A549 (cell line): ENCODE data around the gene EHD2. TPM values are rescaled to one million over a fixed set of nuclear protein-coding genes. Genes with fewer than 3 reads are reported as not detected.

ENCODE experiments used
- CEBPB ChIP-seq, 2 experiments: fragments of >200 bp in 1 of 2; sonication (Bioruptor Twin) in 1 of 2; formaldehyde crosslinking in 1 of 2; IDR thresholded peaks; 2 replicates each; pipeline ENCODE4 v1.6.1; 2012 to 2016
- CHD2 ChIP-seq: fragments of 150-350 bp; IDR thresholded peaks from 2 replicates; pipeline ENCODE4 v1.6.1; 2014; ENCODE audit warnings: low read length; ENCODE audit not compliant: partially characterized antibody
- EHMT2 ChIP-seq: fragments of 200-600 bp; sonication (generic); IDR thresholded peaks from 2 replicates; pipeline ENCODE4 v1.6.1; 2016; ENCODE audit warnings: antibody characterized with exemption, low read depth, mild to moderate bottlenecking, moderate library complexity
- ESRRA ChIP-seq: fragments of 150-350 bp; IDR thresholded peaks from 2 replicates; pipeline ENCODE4 v1.6.1; 2014; ENCODE audit warnings: mild to moderate bottlenecking, low read length, borderline replicate concordance
- HEYL ChIP-seq: fragments of 250-450 bp; sonication (Bioruptor Pico); IDR thresholded peaks from 2 replicates; pipeline ENCODE4 v1.8.0; 2021; ENCODE audit warnings: mild to moderate bottlenecking, moderate library complexity
- HOXB13 ChIP-seq: fragments of 250-450 bp; sonication (Bioruptor Pico); IDR thresholded peaks from 2 replicates; pipeline ENCODE4 v1.5.0; 2020; ENCODE audit warnings: low read depth, mild to moderate bottlenecking, moderate library complexity
- HOXB5 ChIP-seq: fragments of 250-450 bp; sonication (Bioruptor Pico); IDR thresholded peaks from 2 replicates; pipeline ENCODE4 v1.5.0; 2020; ENCODE audit warnings: mild to moderate bottlenecking, moderate library complexity
- KDM1A ChIP-seq: fragments of 200-600 bp; sonication (generic); IDR thresholded peaks from 2 replicates; pipeline ENCODE4 v1.6.1; 2016; ENCODE audit warnings: low read depth, mild to moderate bottlenecking
- NFE2L2 ChIP-seq: fragments of 150-350 bp; conservative IDR thresholded peaks from 2 replicates; pipeline ENCODE4 v1.6.1; 2014; ENCODE audit warnings: low read length
- NPAS2 ChIP-seq: fragments of 250-450 bp; sonication (Bioruptor Pico); IDR thresholded peaks from 2 replicates; pipeline ENCODE4 v1.8.0; 2022; ENCODE audit warnings: mild to moderate bottlenecking, moderate library complexity, borderline replicate concordance
- POLR2A ChIP-seq: IDR thresholded peaks from 2 replicates; pipeline ENCODE4 v1.6.1; 2012; ENCODE audit warnings: mild to moderate bottlenecking, low read length
- RAD21 ChIP-seq, 2 experiments: fragments of >200 bp in 1 of 2; sonication (Bioruptor Twin) in 1 of 2; formaldehyde crosslinking in 1 of 2; IDR thresholded peaks in 1 of 2; conservative IDR thresholded peaks in 1 of 2; 2 replicates in 1 of 2; 3 replicates in 1 of 2; pipeline ENCODE4 v1.6.1; 2012 to 2018; ENCODE audit warnings: inconsistent platforms in 1 of 2
- RARB ChIP-seq: fragments of 250-450 bp; sonication (Bioruptor Pico); IDR thresholded peaks from 2 replicates; pipeline ENCODE4 v1.8.0; 2021; ENCODE audit warnings: mild to moderate bottlenecking, moderate library complexity
- REST ChIP-seq: fragments of 200-600 bp; sonication (generic); IDR thresholded peaks from 2 replicates; pipeline ENCODE4 v1.6.1; 2016; ENCODE audit warnings: antibody characterized with exemption, mild to moderate bottlenecking, moderate library complexity
- TP53 ChIP-seq: fragments of 250-450 bp; sonication (Bioruptor Pico); IDR thresholded peaks from 2 replicates; pipeline ENCODE4 v1.5.0; 2021; ENCODE audit warnings: mild to moderate bottlenecking, moderate library complexity
- USF2 ChIP-seq: fragments of 450-650 bp; IDR thresholded peaks from 2 replicates; pipeline ENCODE4 v1.6.1; 2014; ENCODE audit warnings: antibody characterized with exemption
- ZNF302 ChIP-seq: fragments of 250-450 bp; sonication (Bioruptor Pico); IDR thresholded peaks from 2 replicates; pipeline ENCODE4 v1.9.0; 2021; ENCODE audit warnings: inconsistent platforms, mild to moderate bottlenecking, moderate library complexity
- polyA plus RNA-seq, 4 experiments: library from polyadenylated mRNA; depleted of rRNA in 3 of 4; stranded (reverse); fragments of >200 nt; fragmentation: RNase III in 1 of 4; extraction: RNeasy Plus Mini Kit Qiagen cat#74134 plus additional on column Dnase treatment in 1 of 4; gene quantifications; 2 replicates in 3 of 4; 3 replicates in 1 of 4; pipeline ENCODE4 v1.2.3, GENCODE V29; 2011 to 2017
- TF ChIP-seq, protein P1 (sequence below): fragments of 250-450 bp; sonication (Bioruptor Pico); IDR thresholded peaks from 2 replicates; pipeline ENCODE4 v1.5.0; 2020; ENCODE audit warnings: low read depth, mild to moderate bottlenecking, moderate library complexity
- TF ChIP-seq, protein P2 (sequence below): fragments of 150-350 bp; IDR thresholded peaks from 2 replicates; pipeline ENCODE4 v1.6.1; 2014; ENCODE audit warnings: low read depth, mild to moderate bottlenecking, low read length
- TF ChIP-seq, protein P3 (sequence below): IDR thresholded peaks from 2 replicates; pipeline ENCODE4 v1.6.1; 2012; ENCODE audit warnings: low read depth, borderline replicate concordance

The EHD2 gene
- polyA plus RNA-seq, 2 of the 4 experiments (the other 2 are of a cell fraction), result 32.3 to 105 TPM

DNA sequence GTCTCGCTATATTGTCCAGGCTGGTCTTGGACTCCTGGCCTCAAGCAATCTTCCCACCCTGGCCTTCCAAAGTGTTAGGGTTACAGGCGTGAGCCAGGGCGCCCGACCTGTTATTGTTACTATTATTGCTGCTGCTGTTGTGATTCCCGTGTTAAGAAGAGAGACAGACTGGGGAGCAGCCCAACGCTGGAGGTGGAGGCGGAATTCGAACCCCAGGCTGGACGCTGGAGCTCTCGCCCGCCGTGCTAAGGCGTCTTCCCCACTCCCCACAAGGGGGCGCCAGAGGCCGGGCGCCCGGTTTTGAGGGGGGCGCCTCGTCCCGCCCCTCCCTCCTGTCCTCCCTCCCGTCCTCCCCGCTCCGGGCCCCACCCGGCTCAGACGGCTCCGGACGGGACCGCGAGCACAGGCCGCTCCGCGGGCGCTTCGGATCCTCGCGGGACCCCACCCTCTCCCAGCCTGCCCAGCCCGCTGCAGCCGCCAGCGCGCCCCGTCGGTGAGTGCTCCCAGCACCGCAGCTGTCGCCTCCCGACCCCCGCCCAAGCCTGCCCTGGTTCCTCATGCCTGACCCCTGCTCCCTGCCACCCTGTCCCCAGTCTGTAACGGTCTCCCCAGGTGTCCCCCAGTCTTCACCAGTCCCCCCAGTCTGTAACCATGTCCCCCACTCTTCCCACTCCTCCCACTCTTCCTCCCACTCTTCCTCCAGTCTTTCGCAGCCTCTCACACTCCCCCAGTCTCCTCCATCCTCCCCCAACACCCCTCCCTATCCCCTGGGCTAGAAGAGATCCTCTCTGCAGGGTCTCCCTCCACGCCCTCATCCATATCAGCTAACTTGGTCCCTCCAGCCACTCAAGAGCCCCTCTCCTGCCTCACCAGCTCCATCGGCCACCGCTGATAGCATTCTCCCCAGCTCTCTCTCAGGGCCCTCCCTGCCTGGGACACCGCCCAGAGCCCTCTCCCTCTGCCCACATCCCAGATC is at the start of gene EHD2 (continued):
- TF ChIP-seq, protein P1, sequence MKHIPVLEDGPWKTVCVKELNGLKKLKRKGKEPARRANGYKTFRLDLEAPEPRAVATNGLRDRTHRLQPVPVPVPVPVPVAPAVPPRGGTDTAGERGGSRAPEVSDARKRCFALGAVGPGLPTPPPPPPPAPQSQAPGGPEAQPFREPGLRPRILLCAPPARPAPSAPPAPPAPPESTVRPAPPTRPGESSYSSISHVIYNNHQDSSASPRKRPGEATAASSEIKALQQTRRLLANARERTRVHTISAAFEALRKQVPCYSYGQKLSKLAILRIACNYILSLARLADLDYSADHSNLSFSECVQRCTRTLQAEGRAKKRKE (CRISPR knock-in tag), result no peak
- TF ChIP-seq POLR2A (peak; percentile 82), ZNF302 (CRISPR knock-in tag) (no peak), EHMT2 (no peak), HOXB13 (CRISPR knock-in tag) (no peak), NFE2L2 (no peak), HOXB5 (CRISPR knock-in tag) (0 out of 2 replicates have a peak, but pooled peaks have one; percentile 51), ESRRA (no peak), HEYL (no peak), CEBPB (IDR thresholded peaks at IDR 0.05) (no peak), REST (no peak), RARB (CRISPR knock-in tag) (no peak), USF2 (no peak), TP53 (no peak), CHD2 (no peak), NPAS2 (no peak), KDM1A (no peak), RAD21 (conservative IDR thresholded peaks at IDR 0.05 in 1 of 2, IDR thresholded peaks at IDR 0.05 in 1 of 2) (peak; percentile 99 to 100)
- TF ChIP-seq, protein P2, sequence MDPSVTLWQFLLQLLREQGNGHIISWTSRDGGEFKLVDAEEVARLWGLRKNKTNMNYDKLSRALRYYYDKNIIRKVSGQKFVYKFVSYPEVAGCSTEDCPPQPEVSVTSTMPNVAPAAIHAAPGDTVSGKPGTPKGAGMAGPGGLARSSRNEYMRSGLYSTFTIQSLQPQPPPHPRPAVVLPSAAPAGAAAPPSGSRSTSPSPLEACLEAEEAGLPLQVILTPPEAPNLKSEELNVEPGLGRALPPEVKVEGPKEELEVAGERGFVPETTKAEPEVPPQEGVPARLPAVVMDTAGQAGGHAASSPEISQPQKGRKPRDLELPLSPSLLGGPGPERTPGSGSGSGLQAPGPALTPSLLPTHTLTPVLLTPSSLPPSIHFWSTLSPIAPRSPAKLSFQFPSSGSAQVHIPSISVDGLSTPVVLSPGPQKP, result no peak
- TF ChIP-seq, protein P3, sequence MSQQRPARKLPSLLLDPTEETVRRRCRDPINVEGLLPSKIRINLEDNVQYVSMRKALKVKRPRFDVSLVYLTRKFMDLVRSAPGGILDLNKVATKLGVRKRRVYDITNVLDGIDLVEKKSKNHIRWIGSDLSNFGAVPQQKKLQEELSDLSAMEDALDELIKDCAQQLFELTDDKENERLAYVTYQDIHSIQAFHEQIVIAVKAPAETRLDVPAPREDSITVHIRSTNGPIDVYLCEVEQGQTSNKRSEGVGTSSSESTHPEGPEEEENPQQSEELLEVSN, result no peak
